GM18907 (cell line): ENCODE measurements around the gene PSRC1.
A peak's percentile ranks its signal among the peaks of the same experiment; 100 is the strongest.

Source experiments
- ATAC-seq: cut with Tn5 transposase; IDR thresholded peaks from one replicate; pipeline ENCODE4 v1.9.1; 2021; ENCODE audit warnings: mild to moderate bottlenecking, moderate library complexity; ENCODE audit not compliant: unreplicated experiment

The PSRC1 gene

GRCh38 chr1:109248797-109249629, 33.9 kb downstream of the PSRC1 start, which contains the start of gene CELSR2:
Gene CELSR2 (plus strand): TSS chr1:109249539. CDS start chr1:109250080, 541 bp downstream.
- ATAC-seq, result peak; percentile 83

DNA sequence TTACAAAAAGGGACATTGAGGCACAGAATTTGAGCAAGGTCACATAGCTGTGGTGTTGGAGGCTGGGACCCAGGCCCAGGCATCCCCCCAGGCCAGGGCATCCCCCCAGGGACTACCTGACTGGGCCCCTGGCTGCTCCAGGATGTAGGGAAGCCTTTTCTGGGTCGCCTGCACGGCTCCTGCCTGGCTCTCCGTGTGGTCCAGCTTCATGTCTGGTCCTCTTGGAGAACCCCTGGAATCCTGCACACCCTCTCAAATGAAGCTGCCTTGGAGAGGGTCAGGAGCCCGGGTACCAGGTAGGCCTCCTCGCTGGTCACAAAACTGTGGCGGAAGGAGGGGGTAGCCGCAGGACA, 34.5 kb downstream of the PSRC1 start:
- ATAC-seq, result no peak

GRCh38 chr1:109247401-109248365, 35.3 kb downstream of the PSRC1 start:
- no peak for ATAC-seq

- no peak for ATAC-seq
These were observed 36.8 kb downstream of the PSRC1 start for GRCh38 chr1:109246141-109246551.

DNA sequence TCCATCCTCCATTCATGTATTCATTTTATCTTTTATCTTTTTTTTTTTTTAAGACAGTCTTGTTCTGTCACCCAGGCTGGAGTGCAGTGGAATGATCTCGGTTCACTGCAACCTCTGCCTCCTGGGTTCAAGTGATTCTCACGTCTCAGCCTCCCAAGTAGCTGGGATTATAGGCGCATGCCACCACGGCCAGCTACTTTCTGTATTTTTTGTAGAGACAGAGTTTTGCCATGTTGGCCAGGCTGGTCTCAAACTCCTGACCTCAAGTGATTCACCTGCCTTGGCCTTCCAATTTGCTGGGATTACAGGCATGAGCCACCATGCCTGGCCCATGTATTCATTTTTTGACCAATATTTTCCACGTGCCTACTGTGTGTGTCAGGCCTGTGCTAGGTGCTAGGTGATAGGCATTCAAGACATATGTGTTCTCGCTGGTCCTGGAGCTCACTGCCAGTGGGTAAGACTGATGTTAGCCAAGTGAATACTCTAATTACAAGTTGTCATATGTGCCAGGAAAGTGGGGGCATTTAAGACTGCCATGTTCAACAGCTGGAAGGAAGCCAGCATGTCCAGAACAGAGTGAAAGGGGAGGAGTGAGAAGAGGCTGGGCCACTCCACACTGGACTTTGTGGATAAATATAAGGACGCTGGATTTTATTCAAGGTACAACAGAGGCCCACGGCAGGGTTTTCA, 38.9 kb downstream of the PSRC1 start:
- ATAC-seq, result no peak

GRCh38 chr1:109243221-109243620, 39.7 kb downstream of the PSRC1 start:
- ATAC-seq, result no peak

- ATAC-seq, result no peak
These were observed 40.6 kb downstream of the PSRC1 start for GRCh38 chr1:109242387-109242786.

GRCh38 chr1:109241841-109242345, 41.1 kb downstream of the PSRC1 start:
- no peak for ATAC-seq

DNA sequence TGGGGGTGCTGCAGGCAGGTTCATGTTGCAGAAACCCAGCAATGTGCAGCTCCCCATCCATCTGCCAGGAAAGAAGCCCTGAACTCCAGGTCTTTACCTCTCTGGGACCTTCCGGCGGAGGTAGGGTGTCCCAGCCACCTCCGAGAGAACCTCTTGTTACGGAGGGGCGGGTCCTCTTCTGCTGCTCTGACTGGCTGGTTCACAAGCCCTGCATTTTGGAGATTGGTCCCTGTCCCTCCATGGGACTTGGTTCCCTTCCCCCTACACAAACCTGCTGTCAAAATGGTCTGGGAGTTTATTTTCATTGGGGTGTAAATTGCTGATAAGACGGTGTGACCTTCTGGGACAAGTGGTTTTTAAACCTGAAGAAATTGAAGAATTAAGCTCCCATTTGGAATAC, 41.6 kb downstream of the PSRC1 start:
- ATAC-seq, result no peak

GRCh38 chr1:109240158-109241152, 42.5 kb downstream of the PSRC1 start:
- ATAC-seq, result no peak

- ATAC-seq, result no peak
These were observed 43.4 kb downstream of the PSRC1 start for GRCh38 chr1:109239409-109240068.

DNA sequence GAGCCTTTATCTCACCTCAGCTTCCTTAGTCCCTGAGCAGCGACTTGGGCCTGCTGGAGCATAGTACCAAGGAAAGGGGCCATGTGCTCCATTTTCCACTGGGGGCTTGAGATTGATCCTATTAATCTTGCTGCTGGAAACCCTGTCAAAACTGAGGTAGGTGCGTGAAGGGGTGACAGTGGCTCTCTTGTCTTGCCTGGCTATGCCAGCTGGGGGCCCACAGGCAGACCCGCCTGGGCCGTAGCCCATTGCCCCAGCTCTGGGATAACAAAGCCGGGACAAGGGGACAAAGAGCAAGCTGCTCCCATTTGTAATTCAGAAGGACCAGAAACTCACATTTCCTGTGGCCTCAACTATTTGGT, 43.9 kb downstream of the PSRC1 start:
- no peak for ATAC-seq

DNA sequence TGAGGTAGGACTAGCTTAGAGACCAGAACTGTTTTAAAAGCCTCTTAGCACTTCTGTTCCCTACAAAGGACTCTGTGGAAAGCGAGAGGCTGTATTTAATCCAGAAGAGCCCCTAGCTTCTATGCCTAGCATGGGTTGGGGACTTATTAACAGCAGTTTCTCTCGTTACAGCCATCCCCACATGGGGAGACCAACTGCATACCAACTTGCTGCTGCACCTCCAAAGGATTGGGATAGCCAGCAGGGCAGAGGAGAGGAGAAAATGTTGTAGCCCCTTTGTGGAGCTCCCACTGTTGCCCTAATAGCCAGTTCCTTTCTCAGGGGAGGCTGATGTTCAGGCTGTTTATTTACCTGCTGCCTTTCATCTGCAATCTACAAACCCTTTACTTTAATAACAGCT, 44.6 kb downstream of the PSRC1 start:
- no peak for ATAC-seq

- ATAC-seq, result no peak
These were observed 45.4 kb downstream of the PSRC1 start for GRCh38 chr1:109237512-109237911.

GRCh38 chr1:109235137-109235536, 47.8 kb downstream of the PSRC1 start:
- no peak for ATAC-seq

- ATAC-seq, result no peak
These were observed 51.9 kb downstream of the PSRC1 start for GRCh38 chr1:109231066-109231465.
